ENCODE results near the gene FSTL4. TPM values are rescaled to one million over a fixed set of nuclear protein-coding genes. Genes with fewer than 3 reads are reported as not detected.

FSTL4 gene
- total RNA-seq, 1 donor from 2014 or later, result not detected

GRCh38 chr5:133319244-133319643 is 293.1 kb downstream of the FSTL4 start:
- no peaks in the 10 kb centered on the region for H3K36me3 ChIP-seq
- no peak overlapping the region for H3K4me3 ChIP-seq
- H3K9me3 ChIP-seq (replicated peaks), result no peaks in the 10 kb centered on the region
- TF ChIP-seq CTCF (IDR thresholded peaks at IDR 0.05; ENCODE audit: borderline replicate concordance), result no peak
- H3K27ac ChIP-seq (replicated peaks), result no peak overlapping the region
- H3K4me1 ChIP-seq, result peaks cover 9% of the 10 kb centered on the region
- no peak for DNase-seq
- intact Hi-C loops (cut with micrococcal nuclease), result no loop called here
- peaks cover 39% of the 10 kb centered on the region for H3K27me3 ChIP-seq (ENCODE audit: low read depth)

- TF ChIP-seq CTCF (IDR thresholded peaks at IDR 0.05; ENCODE audit: borderline replicate concordance), result no peak
- Histone ChIP-seq H3K9me3 (replicated peaks) (no peaks in the 10 kb centered on the region), H3K27me3 (ENCODE audit: low read depth) (peaks cover 48% of the 10 kb centered on the region), H3K27ac (replicated peaks) (no peak overlapping the region), H3K4me3 (no peak overlapping the region), H3K36me3 (no peaks in the 10 kb centered on the region), H3K4me1 (no peaks in the 10 kb centered on the region)
- DNase-seq, result no peak
- intact Hi-C loops (cut with micrococcal nuclease), result no loop called here
Observed at GRCh38 chr5:133317558-133317957, 294.8 kb downstream of the FSTL4 start.

- DNase-seq, result no peak
- Histone ChIP-seq H3K36me3 (no peaks in the 10 kb centered on the region), H3K4me1 (no peaks in the 10 kb centered on the region), H3K4me3 (no peak overlapping the region), H3K27me3 (ENCODE audit: low read depth) (peaks cover 48% of the 10 kb centered on the region), H3K9me3 (replicated peaks) (no peaks in the 10 kb centered on the region), H3K27ac (replicated peaks) (no peak overlapping the region)
- TF ChIP-seq CTCF (IDR thresholded peaks at IDR 0.05; ENCODE audit: borderline replicate concordance), result no peak
- intact Hi-C loops (cut with micrococcal nuclease), result no loop called here
Observed at GRCh38 chr5:133316346-133317343, 295.7 kb downstream of the FSTL4 start.

- DNase-seq, result no peak
- Histone ChIP-seq H3K27ac (replicated peaks) (no peak overlapping the region), H3K27me3 (ENCODE audit: low read depth) (peaks cover 46% of the 10 kb centered on the region), H3K4me3 (no peak overlapping the region), H3K36me3 (no peaks in the 10 kb centered on the region), H3K9me3 (replicated peaks) (no peaks in the 10 kb centered on the region), H3K4me1 (no peaks in the 10 kb centered on the region)
- TF ChIP-seq CTCF (IDR thresholded peaks at IDR 0.05; ENCODE audit: borderline replicate concordance), result no peak
- intact Hi-C loops (cut with micrococcal nuclease), result no loop called here
Observed at GRCh38 chr5:133314086-133314485, 298.3 kb downstream of the FSTL4 start.

GRCh38 chr5:133311176-133311575 is 301.2 kb downstream of the FSTL4 start:
- Histone ChIP-seq H3K9me3 (replicated peaks) (no peaks in the 10 kb centered on the region), H3K36me3 (no peaks in the 10 kb centered on the region), H3K4me1 (no peaks in the 10 kb centered on the region), H3K4me3 (no peak overlapping the region), H3K27ac (replicated peaks) (no peak overlapping the region), H3K27me3 (ENCODE audit: low read depth) (peaks cover 46% of the 10 kb centered on the region)
- intact Hi-C loops (cut with micrococcal nuclease), result no loop called here
- DNase-seq, result no peak
- no peak for TF ChIP-seq CTCF (IDR thresholded peaks at IDR 0.05; ENCODE audit: borderline replicate concordance)
